Memory B cell (primary cell): ENCODE data around the gene PLEKHA4.
"Not testable (repeated sequence)": the region's sequence is repeated elsewhere in the genome, so short reads cannot be mapped to it uniquely, and the experiment has no call there.

Experiments
- ATAC-seq: fragments of 150-1000 bp; cut with Tn5 transposase; 2 replicates; pipeline ENCODE4 v1.10.0; 2021; ENCODE audit warnings: low read depth, mild to moderate bottlenecking, moderate library complexity
- DNase-seq, 2 donors: peaks; one replicate each; pipeline ENCODE4 v3.0.0; 2022; ENCODE audit warnings: low spot score in 2 of 2
- H3K27ac Mint-ChIP-seq: one replicate; pipeline ENCODE4 v1.8.0; 2022; ENCODE audit warnings: mild to moderate bottlenecking, moderate library complexity, mixed read lengths
- H3K27me3 Mint-ChIP-seq: one replicate; pipeline ENCODE4 v1.8.0; 2022; ENCODE audit warnings: mixed read lengths
- H3K36me3 Mint-ChIP-seq: one replicate; pipeline ENCODE4 v1.8.0; 2022; ENCODE audit warnings: mild to moderate bottlenecking, mixed read lengths
- H3K4me1 Mint-ChIP-seq: one replicate; pipeline ENCODE4 v1.8.0; 2022; ENCODE audit warnings: mixed read lengths
- H3K4me3 Mint-ChIP-seq: one replicate; pipeline ENCODE4 v1.8.0; 2022; ENCODE audit warnings: mild to moderate bottlenecking, moderate library complexity, mixed read lengths
- H3K9me3 Mint-ChIP-seq: one replicate; pipeline ENCODE4 v1.8.0; 2022; ENCODE audit warnings: mixed read lengths

The PLEKHA4 gene

DNA sequence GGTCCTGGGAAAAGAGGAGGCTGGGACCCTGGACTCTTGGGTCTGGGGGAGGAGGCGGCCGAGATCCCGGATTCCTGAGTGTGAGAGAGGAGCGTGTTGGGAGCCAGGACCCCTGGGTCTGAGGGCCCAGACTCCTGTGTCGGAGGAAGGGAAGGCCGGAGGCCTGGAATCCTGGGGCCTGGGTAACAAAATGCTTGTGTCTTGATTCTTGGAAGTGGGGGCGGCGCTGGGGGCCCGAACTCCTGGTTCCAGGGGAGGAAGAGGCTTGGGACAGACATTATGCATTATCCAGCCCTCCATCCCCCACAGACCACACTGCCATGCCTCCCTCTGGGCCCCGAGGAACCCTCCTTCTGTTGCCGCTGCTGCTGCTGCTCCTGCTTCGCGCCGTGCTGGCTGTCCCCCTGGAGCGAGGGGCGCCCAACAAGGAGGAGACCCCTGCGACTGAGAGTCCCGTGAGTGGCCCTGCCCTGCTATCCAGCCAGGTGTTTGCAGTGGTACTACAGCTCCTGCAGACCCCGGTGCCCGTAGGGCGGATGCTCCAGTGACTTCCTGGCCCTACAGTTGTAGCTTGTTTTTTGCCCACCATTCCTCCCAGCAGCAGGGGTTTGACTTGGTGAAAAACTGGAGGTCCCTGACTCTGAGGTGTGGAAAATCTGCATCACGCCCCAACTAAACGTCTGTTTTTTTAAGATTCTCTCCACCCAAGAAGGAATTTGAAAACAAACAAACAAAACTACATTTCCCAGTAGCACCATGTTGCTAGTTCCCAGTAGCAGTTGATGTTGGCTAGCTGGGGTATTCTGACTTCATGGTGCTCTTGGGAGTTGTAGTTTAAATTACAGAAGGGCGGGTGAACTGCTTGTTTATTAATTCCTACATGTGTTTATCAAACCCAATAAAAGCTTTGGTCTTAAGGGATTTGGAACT is 32.3 kb upstream of the PLEKHA4 start:
- Mint-ChIP-seq H3K4me1 (peaks cover 21% of the 10 kb centered on the region), H3K27ac (peak overlapping the region; percentile 92), H3K4me3 (peak overlapping the region; percentile 96), H3K36me3 (peaks cover 16% of the 10 kb centered on the region), H3K27me3 (peaks cover 4% of the 10 kb centered on the region), H3K9me3 (no peaks in the 10 kb centered on the region)
- ATAC-seq = no peak
- DNase-seq = no peak

GRCh38 chr19:48899781-48900476 is 31.5 kb upstream of the PLEKHA4 start, which contains the start of gene NUCB1:
Gene NUCB1, plus strand, starts transcription at chr19:48900312. Its CDS starts 485 bp downstream, at chr19:48900797.
- peak within 1 kb of the TSS; percentile 96 for H3K4me3 Mint-ChIP-seq
- ATAC-seq (peak; percentile 99), DNase-seq (peak; percentile 92 to 97)
- H3K36me3 Mint-ChIP-seq = peaks cover 13% of the 10 kb centered on the region
- H3K4me1 Mint-ChIP-seq = peaks cover 21% of the 10 kb centered on the region
- H3K9me3 Mint-ChIP-seq = no peaks in the 10 kb centered on the region
- peaks cover 6% of the 10 kb centered on the region for H3K27me3 Mint-ChIP-seq
- H3K27ac Mint-ChIP-seq = peak within 1 kb of the TSS; percentile 92

DNA sequence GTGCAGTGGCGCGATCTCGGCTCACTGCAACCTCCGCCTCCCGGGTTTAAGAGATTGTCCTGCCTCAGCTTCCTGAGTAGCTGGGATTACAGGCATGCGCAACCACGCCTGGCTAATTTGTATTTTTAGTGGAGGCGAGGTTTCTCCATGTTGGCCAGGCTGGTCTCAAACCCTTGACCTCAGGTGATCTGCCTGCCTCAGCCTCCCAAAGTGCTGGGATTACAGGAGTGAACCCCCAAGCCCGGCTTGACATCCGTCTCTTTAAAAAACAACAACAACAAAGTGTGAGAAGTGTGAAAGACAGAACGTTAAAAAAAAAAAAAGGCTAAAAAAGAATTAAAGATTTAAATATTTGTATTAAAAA is 31.0 kb upstream of the PLEKHA4 start:
- DNase-seq, H3K27ac Mint-ChIP-seq, H3K36me3 Mint-ChIP-seq, H3K9me3 Mint-ChIP-seq, ATAC-seq, H3K27me3 Mint-ChIP-seq: not testable (repeated sequence)
- Mint-ChIP-seq H3K4me3 (peak overlapping the region; percentile 96), H3K4me1 (peaks cover 24% of the 10 kb centered on the region)

DNA sequence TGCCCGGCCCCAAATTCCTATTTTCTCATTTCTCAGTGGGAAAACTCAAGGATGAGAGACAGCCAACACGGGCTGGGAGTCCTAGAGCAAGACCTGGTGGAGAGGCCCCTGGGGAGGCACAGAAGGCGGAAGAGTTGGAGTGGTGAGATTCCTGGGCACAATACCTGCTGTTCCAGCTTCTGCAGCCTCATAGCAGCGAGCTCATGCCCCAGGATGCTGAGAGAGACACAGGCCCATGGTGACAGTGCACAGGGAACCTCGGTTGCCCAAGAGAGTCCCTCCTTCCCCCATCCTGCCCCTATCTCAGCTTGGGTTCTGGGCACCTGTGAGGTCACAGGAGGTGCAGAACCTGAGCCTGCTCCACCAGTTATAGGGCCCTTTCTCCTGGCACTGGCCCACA is 28.8 kb upstream of the PLEKHA4 start:
- H3K27me3 Mint-ChIP-seq = peaks cover 11% of the 10 kb centered on the region
- no peak for DNase-seq
- no peaks in the 10 kb centered on the region for H3K9me3 Mint-ChIP-seq
- no peak for ATAC-seq
- peaks cover 3% of the 10 kb centered on the region for H3K36me3 Mint-ChIP-seq
- no peak overlapping the region for H3K27ac Mint-ChIP-seq
- no peak overlapping the region for H3K4me3 Mint-ChIP-seq
- peaks cover 16% of the 10 kb centered on the region for H3K4me1 Mint-ChIP-seq

GRCh38 chr19:48896191-48896720 is 27.8 kb upstream of the PLEKHA4 start:
- H3K4me3 Mint-ChIP-seq = peak overlapping the region; percentile 70
- H3K27ac Mint-ChIP-seq = no peak overlapping the region
- no peak for DNase-seq
- H3K27me3 Mint-ChIP-seq = peaks cover 11% of the 10 kb centered on the region
- no peaks in the 10 kb centered on the region for H3K9me3 Mint-ChIP-seq
- no peaks in the 10 kb centered on the region for H3K36me3 Mint-ChIP-seq
- ATAC-seq = no peak
- H3K4me1 Mint-ChIP-seq = peaks cover 21% of the 10 kb centered on the region

GRCh38 chr19:48895226-48895625 is 26.8 kb upstream of the PLEKHA4 start:
- peaks cover 11% of the 10 kb centered on the region for H3K27me3 Mint-ChIP-seq
- no peaks in the 10 kb centered on the region for H3K36me3 Mint-ChIP-seq
- peaks cover 23% of the 10 kb centered on the region for H3K4me1 Mint-ChIP-seq
- no peak overlapping the region for H3K27ac Mint-ChIP-seq
- DNase-seq = no peak
- no peaks in the 10 kb centered on the region for H3K9me3 Mint-ChIP-seq
- ATAC-seq = no peak
- H3K4me3 Mint-ChIP-seq = no peak overlapping the region

- peaks cover 7% of the 10 kb centered on the region for H3K27me3 Mint-ChIP-seq
Observed at GRCh38 chr19:48890551-48890950, 22.1 kb upstream of the PLEKHA4 start.

DNA sequence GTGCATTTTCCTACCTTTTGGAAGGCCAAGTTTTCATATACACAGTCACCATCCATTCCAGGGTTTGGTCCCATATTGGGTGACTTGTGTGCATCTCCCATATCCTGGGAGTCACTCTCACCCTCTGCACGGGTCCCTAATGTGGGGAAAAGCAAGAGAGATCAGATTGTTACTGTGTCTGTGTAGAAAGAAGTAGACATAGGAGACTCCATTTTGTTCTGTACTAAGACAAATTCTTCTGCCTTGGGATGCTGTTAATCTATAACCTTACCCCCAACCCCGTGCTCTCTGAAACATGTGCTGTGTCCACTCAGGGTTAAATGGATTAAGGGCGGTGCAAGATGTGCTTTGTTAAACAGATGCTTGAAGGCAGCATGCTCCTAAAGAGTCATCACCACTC is 21.1 kb upstream of the PLEKHA4 start:
- not testable (repeated sequence) for H3K4me3 Mint-ChIP-seq, DNase-seq, H3K27me3 Mint-ChIP-seq, H3K36me3 Mint-ChIP-seq, H3K27ac Mint-ChIP-seq, H3K9me3 Mint-ChIP-seq, ATAC-seq
- peaks cover 15% of the 10 kb centered on the region for H3K4me1 Mint-ChIP-seq

More at GRCh38 chr19:48890551-48890950, 22.1 kb upstream of the PLEKHA4 start:
- DNase-seq (no peak), ATAC-seq (no peak)
- Mint-ChIP-seq H3K4me1 (peaks cover 17% of the 10 kb centered on the region), H3K4me3 (peak overlapping the region; percentile 15), H3K36me3 (no peaks in the 10 kb centered on the region), H3K27ac (no peak overlapping the region), H3K9me3 (no peaks in the 10 kb centered on the region)

GRCh38 chr19:48887861-48888612 is 19.6 kb upstream of the PLEKHA4 start:
- ATAC-seq (no peak), DNase-seq (no peak)
- H3K9me3 Mint-ChIP-seq = no peaks in the 10 kb centered on the region
- H3K4me1 Mint-ChIP-seq = peaks cover 15% of the 10 kb centered on the region
- H3K4me3 Mint-ChIP-seq = no peak overlapping the region
- H3K36me3 Mint-ChIP-seq = no peaks in the 10 kb centered on the region
- no peaks in the 10 kb centered on the region for H3K27me3 Mint-ChIP-seq
- H3K27ac Mint-ChIP-seq = no peak overlapping the region

DNA sequence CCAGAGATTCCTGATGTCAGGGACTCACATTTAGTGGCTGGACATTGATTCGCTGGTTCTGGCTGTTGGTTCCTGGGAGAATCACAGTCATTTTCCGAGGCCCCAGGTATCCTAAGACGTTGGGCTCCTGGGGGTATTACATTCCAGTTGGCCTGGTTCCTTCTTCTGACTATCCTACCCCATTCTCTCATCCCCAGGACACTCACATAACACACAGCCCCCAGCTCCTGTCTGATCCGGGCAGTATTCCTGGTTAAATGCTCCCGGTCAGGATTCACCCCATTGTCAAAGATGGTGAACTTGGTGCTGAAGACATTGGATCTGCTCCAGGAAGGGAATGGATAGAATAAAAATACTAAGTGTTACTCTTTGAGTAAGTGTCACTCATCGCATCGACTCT is 15.3 kb upstream of the PLEKHA4 start:
- ATAC-seq (no peak), DNase-seq (no peak)
- Mint-ChIP-seq H3K27ac (no peak overlapping the region), H3K4me1 (peaks cover 8% of the 10 kb centered on the region), H3K27me3 (no peaks in the 10 kb centered on the region), H3K4me3 (no peak overlapping the region), H3K36me3 (no peaks in the 10 kb centered on the region), H3K9me3 (no peaks in the 10 kb centered on the region)

- DNase-seq (no peak), ATAC-seq (peak; percentile 48)
- H3K4me1 Mint-ChIP-seq = peaks cover 8% of the 10 kb centered on the region
- H3K27me3 Mint-ChIP-seq = no peaks in the 10 kb centered on the region
- no peaks in the 10 kb centered on the region for H3K9me3 Mint-ChIP-seq
- peaks cover 5% of the 10 kb centered on the region for H3K36me3 Mint-ChIP-seq
- no peak overlapping the region for H3K4me3 Mint-ChIP-seq
- no peak overlapping the region for H3K27ac Mint-ChIP-seq
Observed at GRCh38 chr19:48881741-48882657, 13.6 kb upstream of the PLEKHA4 start.

GRCh38 chr19:48879696-48880095 is 11.3 kb upstream of the PLEKHA4 start:
- H3K27me3 Mint-ChIP-seq, DNase-seq, ATAC-seq, H3K9me3 Mint-ChIP-seq, H3K36me3 Mint-ChIP-seq, H3K4me3 Mint-ChIP-seq: not testable (repeated sequence)
- Mint-ChIP-seq H3K4me1 (peaks cover 14% of the 10 kb centered on the region), H3K27ac (peak overlapping the region; percentile 55)
